ENCODE measurements around the gene RETN.

RETN gene

GRCh38 chr19:7685546-7686445 is 16.9 kb downstream of the RETN start:
- no peak for DNase-seq

GRCh38 chr19:7687177-7687576 is 18.3 kb downstream of the RETN start:
- DNase-seq = no peak

GRCh38 chr19:7689165-7689564 is 20.3 kb downstream of the RETN start:
- no peak for DNase-seq

GRCh38 chr19:7690779-7691258 is 22.0 kb downstream of the RETN start:
- DNase-seq = peak; percentile 57

GRCh38 chr19:7691497-7691896 is 22.6 kb downstream of the RETN start:
- DNase-seq = peak; percentile 53

GRCh38 chr19:7692417-7693088 is 23.7 kb downstream of the RETN start:
- peak; percentile 56 for DNase-seq

GRCh38 chr19:7694499-7694898 is 25.6 kb downstream of the RETN start:
- no peak for DNase-seq

- DNase-seq = no peak
Observed at GRCh38 chr19:7697721-7698287, 29.0 kb downstream of the RETN start.

- no peak for DNase-seq
Observed at GRCh38 chr19:7698583-7698982, 29.7 kb downstream of the RETN start.

GRCh38 chr19:7699003-7699402 is 30.2 kb downstream of the RETN start:
- DNase-seq = no peak

- no peak for DNase-seq
Observed at GRCh38 chr19:7699417-7700401, 30.9 kb downstream of the RETN start.

- no peak for DNase-seq
Observed at GRCh38 chr19:7701049-7701653, 32.3 kb downstream of the RETN start.

- DNase-seq = no peak
Observed at GRCh38 chr19:7701654-7702457, 33.0 kb downstream of the RETN start, which contains the start of gene FCER2. Gene FCER2, minus strand, starts transcription at chr19:7702131. Its CDS starts 2,371 bp downstream, at chr19:7699760.

- no peak for DNase-seq
Observed at GRCh38 chr19:7703332-7703731, 34.5 kb downstream of the RETN start.

- DNase-seq = no peak
Observed at GRCh38 chr19:7704280-7705060, 35.6 kb downstream of the RETN start.

GRCh38 chr19:7705387-7706187 is 36.7 kb downstream of the RETN start:
- DNase-seq = peak; percentile 81

GRCh38 chr19:7706188-7706954 is 37.5 kb downstream of the RETN start:
- no peak for DNase-seq

GRCh38 chr19:7706955-7707456 is 38.2 kb downstream of the RETN start:
- DNase-seq = no peak

Data from CD4-positive, alpha-beta T cell treated with Interleukin-21 for 1 hour (primary cell).